ENCODE measurements around the gene LRRC75A.
"Not testable (repeated sequence)": the region's sequence is repeated elsewhere in the genome, so short reads cannot be mapped to it uniquely, and the experiment has no call there.

Gene LRRC75A

GRCh38 chr17:16446338-16446983, 45.5 kb downstream of the LRRC75A start:
- DNase-seq, result no peak

- no peak for DNase-seq
Observed at GRCh38 chr17:16444258-16444886, 47.6 kb downstream of the LRRC75A start.

DNA sequence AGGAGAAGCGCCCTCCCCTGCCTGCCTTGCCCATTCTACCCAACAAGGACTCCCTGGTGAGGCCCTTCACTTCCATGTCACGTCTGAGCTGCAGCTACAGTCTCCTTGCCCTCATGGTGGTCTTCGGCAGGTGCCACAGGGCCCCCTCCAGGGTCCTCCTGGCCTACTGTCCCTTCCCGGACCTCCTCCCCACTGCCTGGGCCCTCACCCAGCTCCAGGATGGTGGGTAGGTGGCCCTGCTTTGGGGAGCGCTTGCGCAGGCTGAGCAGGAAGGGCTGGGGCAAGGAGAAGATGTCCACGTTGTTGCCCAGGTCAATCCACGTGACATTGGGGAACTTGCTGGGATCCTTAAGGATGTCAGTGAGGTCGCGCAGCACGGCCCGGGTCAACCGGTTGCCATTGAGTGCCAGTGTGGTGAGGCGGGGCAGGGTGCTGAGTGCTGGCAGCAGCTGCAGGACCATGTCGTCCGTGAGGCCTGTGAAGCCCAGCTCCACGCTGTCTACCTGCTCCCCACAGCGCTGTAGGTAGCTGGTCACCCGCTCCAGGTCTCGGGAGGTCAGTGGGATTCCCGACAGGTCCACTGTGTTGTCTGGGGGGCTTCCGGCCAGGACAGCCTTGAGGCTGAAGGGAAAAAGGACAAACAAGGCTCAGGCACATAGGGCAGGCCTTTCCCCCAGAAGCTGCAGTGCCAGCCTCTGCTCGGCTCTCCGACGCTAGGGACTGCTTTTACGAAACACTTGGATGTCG, 48.3 kb downstream of the LRRC75A start:
- DNase-seq, result no peak

GRCh38 chr17:16442594-16443510, 49.1 kb downstream of the LRRC75A start:
- DNase-seq, result no peak

- no peak for DNase-seq
Observed at GRCh38 chr17:16442141-16442540, 49.9 kb downstream of the LRRC75A start.

DNA sequence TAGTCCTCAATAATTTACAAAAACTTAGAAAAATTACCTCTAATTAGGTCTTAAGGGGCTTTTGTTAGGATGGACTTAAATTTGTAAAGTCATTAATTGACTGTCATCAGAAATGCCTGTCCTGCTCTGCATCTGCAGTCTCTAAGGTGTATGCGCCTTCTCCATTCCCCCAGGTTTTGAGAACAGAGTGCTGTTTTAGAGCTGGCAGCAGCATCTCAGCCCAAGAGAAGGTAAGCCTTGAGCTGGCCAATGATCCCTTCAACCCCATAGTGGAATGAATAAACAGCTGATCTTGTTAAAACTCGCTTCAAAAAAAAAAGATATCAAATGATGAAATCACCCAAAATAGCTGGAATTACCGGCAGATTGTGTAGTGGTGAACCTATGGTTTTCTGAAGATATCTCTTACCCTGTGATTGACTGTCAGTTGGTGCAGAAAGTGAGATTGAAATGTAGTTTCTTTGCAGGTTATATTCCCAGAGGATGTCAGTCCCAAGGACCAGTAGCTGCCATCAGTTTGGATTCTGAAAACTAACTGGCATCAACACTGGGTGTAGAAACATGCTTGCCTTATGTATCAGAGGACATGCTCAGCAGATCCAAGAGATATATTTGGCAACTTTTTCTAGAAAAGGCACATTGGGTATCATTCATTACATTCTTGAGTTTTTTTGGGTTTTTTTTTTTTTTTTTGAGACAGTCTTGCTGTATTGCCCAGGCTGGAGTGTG, 50.9 kb downstream of the LRRC75A start:
- no peak for DNase-seq

DNA sequence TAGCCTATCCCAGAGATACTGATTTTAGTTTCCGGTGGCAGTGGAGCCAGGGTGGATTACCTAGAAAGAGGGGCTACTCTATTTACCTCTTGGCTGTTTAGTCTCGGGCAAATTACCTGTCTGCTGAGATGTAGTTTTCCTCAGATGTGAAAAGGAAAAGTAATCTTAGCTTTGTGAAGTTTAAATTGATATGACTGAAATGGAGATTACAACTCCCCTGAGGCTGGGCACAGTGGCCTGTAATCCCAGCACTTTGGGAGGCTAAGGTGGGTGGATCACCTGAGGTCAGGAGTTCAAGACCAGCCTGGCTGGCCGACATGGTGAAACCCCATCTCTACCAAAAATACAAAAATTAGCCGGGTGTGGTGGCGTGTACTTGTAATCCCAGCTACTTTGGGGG, 51.6 kb downstream of the LRRC75A start:
- not testable (repeated sequence) for DNase-seq

DNA sequence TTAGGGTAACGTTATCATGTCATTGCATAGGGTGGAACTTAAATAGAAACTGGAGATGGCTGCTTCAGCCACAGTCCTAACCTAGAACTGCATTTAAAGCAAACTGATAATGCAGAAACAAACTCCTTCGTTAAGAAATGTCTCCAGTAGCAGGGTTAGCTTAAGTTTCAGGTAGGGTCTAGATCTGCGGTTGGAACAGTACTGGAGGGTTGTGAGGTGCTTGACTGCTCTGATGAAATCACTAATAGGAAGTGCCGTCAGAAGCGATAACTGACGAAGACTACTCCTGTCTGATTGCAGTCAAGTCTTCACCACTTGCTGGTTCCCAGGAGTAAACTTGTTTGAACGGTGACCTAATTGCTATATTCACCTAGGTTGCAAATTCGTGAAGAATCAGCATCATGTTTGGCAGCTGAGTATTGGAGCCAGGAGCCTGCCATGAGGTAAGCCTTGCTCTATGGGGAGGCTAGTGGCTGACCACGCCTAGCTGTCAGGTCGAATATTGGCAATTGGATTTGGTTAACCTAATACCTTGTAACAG, 52.1 kb downstream of the LRRC75A start:
- DNase-seq, result no peak

DNA sequence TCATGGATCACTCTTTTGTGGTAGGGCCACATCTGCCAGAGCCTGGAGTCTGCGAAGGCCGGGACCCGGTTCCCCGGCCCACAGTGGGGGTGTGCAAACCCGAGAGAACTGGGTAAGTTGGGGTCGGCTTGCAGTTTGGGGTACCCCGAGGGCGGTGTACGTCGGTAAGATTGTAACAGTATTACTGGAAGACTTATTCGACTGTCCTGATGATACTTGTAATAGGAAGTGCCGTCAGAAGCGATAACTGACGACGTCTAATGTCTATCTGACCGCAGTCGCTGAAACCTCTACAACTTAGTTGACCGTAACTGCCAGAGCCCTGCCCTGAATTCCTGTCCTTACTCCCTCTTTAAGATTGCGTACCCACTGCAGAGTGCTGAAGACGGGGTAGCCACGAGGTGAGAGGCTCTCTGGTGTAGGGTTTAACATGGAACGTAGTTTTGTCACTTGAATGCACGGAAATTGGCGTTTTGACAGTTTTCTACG, 52.6 kb downstream of the LRRC75A start:
- no peak for DNase-seq

DNA sequence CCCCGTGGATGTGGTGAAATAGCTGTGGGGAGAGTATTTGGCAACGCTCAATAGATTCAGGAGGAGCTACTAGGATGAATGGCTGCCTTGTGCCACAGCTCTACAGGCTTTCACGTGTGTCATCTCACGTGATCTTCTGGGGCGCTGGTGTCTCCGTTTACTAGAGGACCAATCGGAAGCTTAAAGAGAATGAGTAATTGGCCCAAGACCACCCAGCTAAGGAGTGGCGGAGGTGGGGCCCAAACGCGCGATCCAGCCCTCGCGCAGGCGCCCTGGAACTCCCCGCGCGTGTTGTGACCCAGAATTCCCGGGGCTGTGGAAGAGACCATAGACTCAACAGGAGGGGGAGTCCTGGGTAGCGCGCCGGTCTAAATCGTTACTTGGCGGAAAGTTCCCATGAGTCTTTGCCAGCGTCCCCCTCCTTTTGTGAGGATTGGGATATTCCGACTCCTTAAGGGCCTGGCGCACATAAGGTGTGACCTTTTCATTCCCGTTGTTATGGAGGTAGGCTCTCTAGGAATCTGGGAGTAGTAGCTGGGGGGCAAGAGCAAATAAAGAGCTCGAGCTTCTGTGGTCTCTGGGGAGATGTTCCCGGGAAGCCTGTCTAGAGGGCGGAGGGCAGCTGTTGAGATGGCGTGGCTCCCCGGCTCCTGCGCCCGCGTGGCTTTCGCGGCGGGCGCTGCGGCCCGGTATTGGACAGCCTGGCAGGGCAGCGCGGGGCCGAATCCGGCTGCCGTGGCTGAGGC, 53.3 kb downstream of the LRRC75A start:
- DNase-seq, result peak; percentile 91

DNA sequence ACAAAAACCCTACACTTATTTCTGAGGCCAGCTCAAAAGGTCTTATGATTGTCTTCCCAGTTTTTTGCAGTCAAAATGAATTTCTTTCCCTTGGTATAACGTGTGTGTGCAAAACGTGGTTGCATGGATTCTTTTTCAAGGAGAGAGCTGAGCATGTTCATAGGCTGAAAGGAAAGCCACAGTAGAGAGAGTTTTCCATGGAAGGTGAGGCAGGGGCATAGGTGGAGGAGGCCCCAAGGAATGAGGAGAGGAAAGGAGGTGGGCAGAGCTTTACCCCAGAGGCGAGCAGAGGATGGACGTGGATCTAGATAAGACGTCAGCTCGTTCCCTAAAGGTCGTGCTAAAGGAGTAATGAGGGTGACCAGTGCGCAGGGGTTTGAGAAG, 53.8 kb downstream of the LRRC75A start:
- no peak for DNase-seq

DNA sequence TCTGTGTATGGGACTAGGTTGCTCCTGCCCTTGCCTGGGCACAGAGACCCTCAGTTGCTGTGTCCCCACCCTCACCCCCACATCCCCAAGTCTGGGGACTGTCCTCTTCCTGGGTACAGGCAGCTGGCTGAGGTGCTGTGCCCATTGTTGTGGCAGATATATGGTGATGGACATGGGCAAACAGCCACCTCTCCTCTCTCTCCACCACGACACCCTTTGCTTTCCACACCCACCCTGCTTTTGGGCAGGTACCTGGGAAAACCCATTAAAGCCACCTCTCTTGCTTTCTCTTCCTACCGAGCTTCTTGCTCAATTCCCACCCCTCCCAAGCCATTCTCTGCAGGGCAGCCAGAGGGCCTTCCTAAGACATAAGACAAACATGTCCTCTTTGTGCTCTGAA, 54.9 kb downstream of the LRRC75A start:
- no peak for DNase-seq

DNA sequence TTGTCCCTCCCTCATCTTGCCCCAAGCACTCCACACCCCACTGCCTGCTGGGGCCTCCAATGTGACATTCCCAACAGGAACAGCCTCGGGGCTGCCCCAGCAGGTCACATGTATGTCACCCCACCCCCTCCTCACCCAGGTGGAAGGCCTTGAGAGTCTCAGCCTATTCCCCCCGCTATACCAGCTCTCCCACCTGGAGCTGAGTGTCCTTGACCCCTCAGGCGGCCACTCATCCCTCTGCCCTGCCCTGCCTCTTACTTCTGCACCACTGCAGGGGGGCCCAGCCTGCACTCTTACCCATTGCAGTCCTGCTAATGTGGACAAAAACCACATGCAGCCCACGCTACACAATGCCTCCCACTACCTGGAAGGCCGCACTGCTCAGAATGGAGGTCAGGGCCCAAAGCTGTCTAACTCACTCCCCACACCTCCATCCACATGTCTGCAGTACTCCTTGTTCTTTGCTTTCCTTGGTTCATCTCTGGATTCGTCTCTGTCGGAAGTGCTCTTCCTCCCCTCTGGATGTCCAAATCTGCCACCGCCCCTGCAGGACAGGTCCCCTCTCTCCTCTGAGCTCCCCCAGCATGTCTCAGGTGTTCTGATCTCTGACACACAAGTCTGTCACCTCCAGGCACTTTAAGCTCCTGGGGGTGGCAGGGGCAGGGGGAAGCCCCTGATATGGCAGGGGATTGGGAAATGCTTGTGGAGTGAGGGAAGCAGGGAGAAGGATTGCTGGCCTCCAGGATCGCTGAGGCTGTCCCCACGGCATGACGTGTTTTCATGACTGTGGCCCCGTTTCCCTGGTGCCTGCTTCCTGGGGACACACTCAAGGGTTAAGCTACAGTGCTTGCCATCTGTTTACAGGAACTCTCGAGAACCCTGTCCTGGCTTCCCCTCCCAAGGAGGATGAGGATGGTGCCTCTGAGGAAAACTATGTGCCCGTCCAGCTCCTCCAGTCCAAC, 55.8 kb downstream of the LRRC75A start:
- no peak for DNase-seq

- no peak for DNase-seq
Observed at GRCh38 chr17:16434662-16435061, 57.3 kb downstream of the LRRC75A start.

DNA sequence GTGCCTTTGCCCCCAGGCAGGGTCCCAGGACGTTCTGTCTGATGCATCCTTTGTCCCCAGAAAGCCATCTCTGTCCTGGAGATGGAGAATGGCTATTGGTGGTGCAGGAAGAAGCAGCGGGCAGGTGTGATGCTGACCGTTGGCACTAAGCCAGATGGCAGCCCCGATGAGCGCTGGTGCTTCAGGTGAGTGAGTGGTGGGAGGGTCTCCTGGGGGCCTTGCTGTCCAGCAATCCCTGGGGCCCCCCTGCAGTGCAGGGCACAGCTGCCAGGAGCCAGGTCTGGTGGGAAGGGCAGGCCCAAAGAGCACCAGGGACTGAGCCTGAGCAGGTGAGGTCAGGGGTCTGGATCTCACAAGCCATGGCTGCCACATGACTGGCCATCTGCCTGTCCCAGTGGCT, 58.5 kb downstream of the LRRC75A start:
- DNase-seq, result no peak

- DNase-seq, result no peak
Observed at GRCh38 chr17:16432017-16432416, 60.0 kb downstream of the LRRC75A start.

GRCh38 chr17:16430650-16431049, 61.3 kb downstream of the LRRC75A start:
- no peak for DNase-seq

DNA sequence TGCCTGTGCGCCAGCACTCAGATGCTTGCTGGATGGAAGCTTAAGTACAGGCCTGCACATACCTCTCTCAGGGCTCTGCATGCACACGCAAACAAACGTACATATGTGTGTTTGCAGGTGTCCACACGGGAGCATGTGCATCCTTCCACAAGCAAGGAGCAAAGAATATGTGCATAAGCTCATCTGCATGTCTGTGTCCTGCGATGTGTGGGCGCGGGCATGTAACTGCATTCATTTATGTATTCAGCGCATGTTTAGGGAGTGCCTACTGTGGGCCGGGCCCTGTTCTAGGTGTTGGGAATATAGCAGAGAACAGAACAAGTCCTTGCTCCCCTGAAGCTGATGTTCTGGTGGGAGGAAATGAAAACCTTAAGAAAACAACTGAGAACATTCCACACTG, 62.9 kb downstream of the LRRC75A start:
- no peak for DNase-seq

GRCh38 chr17:16428098-16428882, 63.7 kb downstream of the LRRC75A start:
- DNase-seq, result no peak

All from NCI-H774 (cell line).